GM23338 (cell line): Measurements from ENCODE around the gene LCLAT1. TPM values are rescaled to one million over a fixed set of nuclear protein-coding genes. Genes with fewer than 3 reads are reported as not detected.

Experiments
- ATAC-seq: fragments of 200-7000 bp; cut with Tn5 transposase; 3 replicates; pipeline ENCODE4 v1.9.1; 2020
- DNase-seq: peaks from one replicate; pipeline ENCODE4 v3.0.0-alpha.2; 2015; ENCODE audit warnings: low spot score
- H2AFZ ChIP-seq: fragments of 200-600 bp; sonication (generic); 2 replicates; pipeline ENCODE4 v1.8.0; 2016; ENCODE audit warnings: antibody characterized with exemption, mild to moderate bottlenecking, moderate library complexity
- H3F3A ChIP-seq: fragments of 200-600 bp; sonication (generic); replicated peaks from 2 replicates; pipeline ENCODE4 v1.8.0; 2017; ENCODE audit warnings: antibody characterized with exemption, mixed run types, low read depth
- H3K27ac ChIP-seq: fragments of 200-600 bp; sonication (generic); 2 replicates; pipeline ENCODE4 v1.6.1; 2016; ENCODE audit warnings: low read depth
- H3K27me3 ChIP-seq: fragments of 200-600 bp; sonication (generic); 2 replicates; pipeline ENCODE4 v1.8.0; 2016; ENCODE audit warnings: mild to moderate bottlenecking, mixed run types, moderate library complexity; ENCODE audit not compliant: insufficient read depth
- H3K36me3 ChIP-seq: fragments of 200-600 bp; sonication (generic); 2 replicates; pipeline ENCODE4 v1.8.0; 2016; ENCODE audit warnings: mild to moderate bottlenecking; ENCODE audit not compliant: insufficient read depth
- H3K4me1 ChIP-seq: fragments of 200-600 bp; sonication (generic); 2 replicates; pipeline ENCODE4 v1.8.0; 2016; ENCODE audit warnings: mild to moderate bottlenecking, moderate library complexity; ENCODE audit not compliant: insufficient read depth
- H3K4me2 ChIP-seq: fragments of 200-600 bp; sonication (generic); 2 replicates; pipeline ENCODE4 v1.7.1; 2017; ENCODE audit warnings: mixed run types
- H3K4me3 ChIP-seq: fragments of 200-600 bp; sonication (generic); 2 replicates; pipeline ENCODE4 v1.6.1; 2016; ENCODE audit warnings: mixed run types
- H3K79me2 ChIP-seq: fragments of 200-600 bp; sonication (generic); replicated peaks from 2 replicates; pipeline ENCODE4 v1.8.0; 2017; ENCODE audit warnings: mild to moderate bottlenecking; ENCODE audit not compliant: insufficient read depth
- H3K9me2 ChIP-seq: fragments of 200-600 bp; sonication (generic); 2 replicates; pipeline ENCODE4 v1.8.0; 2017; ENCODE audit not compliant: insufficient read depth
- H4K20me1 ChIP-seq: fragments of 200-600 bp; sonication (generic); replicated peaks from 2 replicates; pipeline ENCODE4 v1.8.0; 2017; ENCODE audit warnings: mild to moderate bottlenecking; ENCODE audit not compliant: insufficient read depth
- H3K27ac Mint-ChIP-seq: 2 replicates; pipeline ENCODE4 v1.8.0; 2020; ENCODE audit warnings: inconsistent platforms, mild to moderate bottlenecking, moderate library complexity, mixed read lengths
- H3K27me3 Mint-ChIP-seq: 3 replicates; pipeline ENCODE4 v1.8.0; 2022; ENCODE audit warnings: low read depth, mild to moderate bottlenecking, moderate library complexity, mixed read lengths, inconsistent platforms; ENCODE audit not compliant: insufficient read depth, poor library complexity
- H3K36me3 Mint-ChIP-seq: 3 replicates; pipeline ENCODE4 v1.8.0; 2021; ENCODE audit warnings: low read depth, mild to moderate bottlenecking, inconsistent platforms, moderate library complexity, mixed read lengths
- H3K4me1 Mint-ChIP-seq: 3 replicates; pipeline ENCODE4 v1.8.0; 2020; ENCODE audit warnings: mild to moderate bottlenecking, inconsistent platforms, mixed read lengths
- H3K4me3 Mint-ChIP-seq: 3 replicates; pipeline ENCODE4 v1.8.0; 2021; ENCODE audit warnings: moderate library complexity, mild to moderate bottlenecking, inconsistent platforms, mixed read lengths
- H3K9me3 Mint-ChIP-seq: 3 replicates; pipeline ENCODE4 v1.8.0; 2020; ENCODE audit warnings: moderate library complexity, mild to moderate bottlenecking, inconsistent platforms, mixed read lengths
- CREB1 ChIP-seq: fragments of 250-450 bp; sonication (Bioruptor Pico); IDR thresholded peaks from 2 replicates; pipeline ENCODE4 v1.5.0; 2020; ENCODE audit warnings: low read depth, mild to moderate bottlenecking, moderate library complexity
- CTCF ChIP-seq, 2 experiments: fragments of 200-600 bp in 1 of 2; sonication (generic) in 1 of 2; conservative IDR thresholded peaks; 2 replicates each; pipeline versions ENCODE4 v1.5.1 to v1.6.1; 2016 to 2017; ENCODE audit warnings: antibody characterized with exemption in 2 of 2, low read depth in 2 of 2, mild to moderate bottlenecking in 2 of 2, moderate library complexity in 1 of 2
- ETS1 ChIP-seq: IDR thresholded peaks from 2 replicates; pipeline ENCODE4 v1.6.1; 2016; ENCODE audit warnings: antibody characterized with exemption
- EZH2phosphoT487 ChIP-seq: fragments of 200-600 bp; sonication (generic); IDR thresholded peaks from one replicate; pipeline ENCODE4 v1.8.1; 2018; ENCODE audit warnings: antibody characterized with exemption; ENCODE audit not compliant: unreplicated experiment
- JUNB ChIP-seq: IDR thresholded peaks from one replicate; pipeline ENCODE4 v1.6.1; 2016; ENCODE audit warnings: antibody characterized with exemption; ENCODE audit not compliant: unreplicated experiment
- NANOG ChIP-seq: IDR thresholded peaks from 2 replicates; pipeline ENCODE4 v1.6.1; 2016; ENCODE audit warnings: antibody characterized with exemption, borderline replicate concordance
- POLR2AphosphoS5 ChIP-seq: IDR thresholded peaks from 2 replicates; pipeline ENCODE4 v1.6.1; 2016; ENCODE audit warnings: antibody characterized with exemption, low read depth
- REST ChIP-seq: IDR thresholded peaks from one replicate; pipeline ENCODE4 v1.6.1; 2018; ENCODE audit warnings: antibody characterized with exemption; ENCODE audit not compliant: unreplicated experiment
- STAT1 ChIP-seq: IDR thresholded peaks from one replicate; pipeline ENCODE4 v1.6.1; 2016; ENCODE audit warnings: antibody characterized with exemption; ENCODE audit not compliant: unreplicated experiment
- ZNF114 ChIP-seq: fragments of 250-450 bp; sonication (Bioruptor Pico); IDR thresholded peaks from 2 replicates; pipeline ENCODE4 v1.5.0; 2020; ENCODE audit warnings: mild to moderate bottlenecking, moderate library complexity
- polyA plus RNA-seq: library from polyadenylated mRNA; unstranded; fragments of >200 nt; fragmentation: Nextera tagmentation; extraction: Ambion mirVana; gene quantifications from 2 replicates; pipeline ENCODE4 v1.2.1, GENCODE V29; 2016
- total RNA-seq: library from RNA; depleted of rRNA; stranded (reverse); fragments of >200 nt; shearing (Covaris generic); gene quantifications from 2 replicates; pipeline ENCODE4 v1.2.3, GENCODE V29; 2014

The LCLAT1 gene
- total and polyA plus RNA-seq, 2 experiments from 2014 or later = 11.5 to 30.1 TPM

- TF ChIP-seq ETS1 (no peak), POLR2AphosphoS5 (no peak), REST (no peak), STAT1 (no peak), ZNF114 (no peak)
Observed at GRCh38 chr2:30649828-30650227, 202.8 kb downstream of the LCLAT1 start (continued).

GRCh38 chr2:30652271-30652915, 205.3 kb downstream of the LCLAT1 start:
- peak; percentile 79 for DNase-seq
- no peaks in the 10 kb centered on the region for H3K36me3 ChIP-seq
- no peaks in the 10 kb centered on the region for H3K36me3 Mint-ChIP-seq
- H3K4me1 ChIP-seq = peaks cover 8% of the 10 kb centered on the region; the same call in 1 of the 2 replicates
- H3F3A ChIP-seq = no peaks in the 10 kb centered on the region
- H3K79me2 ChIP-seq = no peaks in the 10 kb centered on the region
- no peaks in the 10 kb centered on the region for H3K27me3 ChIP-seq
- peak overlapping the region; percentile 49 for H3K4me2 ChIP-seq
- H3K4me3 ChIP-seq = no peak overlapping the region
- peaks cover 21% of the 10 kb centered on the region for H3K4me1 Mint-ChIP-seq
- no peaks in the 10 kb centered on the region for H3K9me3 Mint-ChIP-seq
- H3K27ac ChIP-seq = no peak overlapping the region
- peak overlapping the region; percentile 36 for H3K4me3 Mint-ChIP-seq
- H3K9me2 ChIP-seq = peaks cover 24% of the 10 kb centered on the region; the same call in 1 of the 2 replicates
- peak; percentile 70 for TF ChIP-seq NANOG
- no peak for TF ChIP-seq ETS1
- no peak for TF ChIP-seq EZH2phosphoT487
- no peak for TF ChIP-seq POLR2AphosphoS5
- TF ChIP-seq CTCF (conservative IDR thresholded peaks at IDR 0.05; ENCODE audit: low read depth in 2 of 2) = no peak
- no peak for TF ChIP-seq JUNB
- TF ChIP-seq CREB1 (CRISPR knock-in tag) = peak; percentile 47; the same call in 1 of the 2 replicates
- no peak overlapping the region for H2AFZ ChIP-seq
- H3K27ac Mint-ChIP-seq = no peak overlapping the region
- peak; percentile 90 for ATAC-seq
- H4K20me1 ChIP-seq = no peaks in the 10 kb centered on the region
- H3K27me3 Mint-ChIP-seq = peaks cover 1% of the 10 kb centered on the region
